ENCODE data around the gene ARHGAP25.

Gene ARHGAP25

DNA sequence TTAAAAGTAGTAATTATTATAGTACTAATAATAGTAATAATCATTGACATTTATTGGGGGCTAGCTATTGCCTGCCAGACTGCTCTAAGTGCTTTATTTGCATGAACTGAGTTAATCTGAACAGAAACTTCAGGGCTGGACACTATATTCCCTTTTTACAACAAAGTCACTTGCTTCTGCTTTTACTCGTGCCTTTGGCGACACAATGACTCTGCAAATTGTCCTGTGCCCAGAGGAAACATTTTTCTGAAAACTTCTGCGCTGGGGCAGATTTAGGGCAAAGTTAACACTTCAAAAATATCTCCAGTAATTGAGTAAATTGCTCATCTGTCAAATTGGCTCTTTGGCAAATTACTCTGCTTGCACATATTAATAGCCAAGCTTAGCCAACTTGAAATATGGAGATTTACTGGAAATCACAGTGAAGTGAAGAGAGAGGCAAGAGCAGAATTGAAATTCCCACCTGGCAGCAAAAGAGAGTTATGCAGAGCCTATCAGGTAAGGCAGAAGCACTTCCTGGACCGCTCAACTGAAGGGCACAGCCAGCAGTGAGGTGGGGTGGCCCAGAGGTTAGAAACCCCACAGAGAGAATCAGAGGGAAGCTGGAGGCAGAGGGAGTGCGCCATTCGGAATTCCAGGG is 100.2 kb downstream of the ARHGAP25 start:
- DNase-seq (ENCODE audit: low read depth) = no peak

- no peak for DNase-seq (ENCODE audit: low read depth)
Measured at GRCh38 chr2:68835621-68836020, 101.0 kb downstream of the ARHGAP25 start.

- DNase-seq (ENCODE audit: low read depth) = no peak
Measured at GRCh38 chr2:68837164-68837860, 102.7 kb downstream of the ARHGAP25 start.

DNA sequence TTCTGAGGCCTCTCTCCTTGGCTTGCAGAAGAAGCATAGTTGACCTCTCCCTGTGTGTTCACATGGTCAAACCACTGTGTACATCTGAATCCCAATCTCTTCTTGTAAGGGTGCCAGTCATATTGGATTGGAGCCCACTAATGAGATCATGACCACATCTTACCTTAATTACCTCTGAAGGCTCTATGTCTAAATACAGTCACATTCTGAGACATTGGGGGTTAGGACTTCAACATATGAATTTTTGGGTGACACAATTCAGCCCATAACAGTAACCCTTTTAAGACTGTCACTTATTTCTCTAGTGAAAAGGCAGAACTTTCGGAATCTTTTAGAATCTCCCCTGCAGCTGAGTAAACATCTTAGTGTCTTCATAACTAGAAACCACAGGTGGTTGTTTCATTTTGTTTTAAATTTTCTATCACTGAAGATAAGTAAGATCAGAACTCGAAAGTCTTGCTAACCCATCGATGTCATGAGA is 103.3 kb downstream of the ARHGAP25 start:
- DNase-seq (ENCODE audit: low read depth) = no peak

- no peak for DNase-seq (ENCODE audit: low read depth)
Measured at GRCh38 chr2:68838641-68839040, 104.0 kb downstream of the ARHGAP25 start.

DNA sequence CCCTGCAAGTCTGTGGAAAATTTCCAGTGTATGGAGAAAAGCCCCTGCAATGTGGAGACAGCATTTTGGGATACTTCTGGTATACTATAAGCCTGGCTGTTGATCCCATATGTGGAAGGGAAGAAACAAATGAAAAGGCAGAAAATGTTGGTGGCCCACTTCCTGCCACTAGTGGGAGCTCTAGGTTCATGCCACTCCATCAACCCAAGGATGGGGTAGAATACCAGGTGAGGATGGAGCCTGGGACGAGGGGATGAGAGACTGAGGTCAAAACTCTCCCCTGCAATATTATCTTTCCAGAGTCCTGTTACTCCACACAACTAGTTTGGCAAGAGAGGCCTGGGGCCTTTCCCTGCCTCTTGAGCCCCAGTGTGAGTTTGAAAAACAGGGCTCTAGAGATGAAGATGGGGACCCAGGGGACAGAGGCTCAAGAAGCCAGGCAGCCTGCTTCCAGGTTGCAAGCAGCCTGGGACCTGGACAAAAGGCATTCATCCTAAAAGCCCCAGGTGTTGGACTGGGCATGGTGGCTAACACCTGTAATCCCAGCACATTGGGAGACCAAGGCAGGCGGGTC is 104.7 kb downstream of the ARHGAP25 start:
- no peak for DNase-seq (ENCODE audit: low read depth)

GRCh38 chr2:68845043-68845442 is 110.4 kb downstream of the ARHGAP25 start:
- no peak for DNase-seq (ENCODE audit: low read depth)

DNA sequence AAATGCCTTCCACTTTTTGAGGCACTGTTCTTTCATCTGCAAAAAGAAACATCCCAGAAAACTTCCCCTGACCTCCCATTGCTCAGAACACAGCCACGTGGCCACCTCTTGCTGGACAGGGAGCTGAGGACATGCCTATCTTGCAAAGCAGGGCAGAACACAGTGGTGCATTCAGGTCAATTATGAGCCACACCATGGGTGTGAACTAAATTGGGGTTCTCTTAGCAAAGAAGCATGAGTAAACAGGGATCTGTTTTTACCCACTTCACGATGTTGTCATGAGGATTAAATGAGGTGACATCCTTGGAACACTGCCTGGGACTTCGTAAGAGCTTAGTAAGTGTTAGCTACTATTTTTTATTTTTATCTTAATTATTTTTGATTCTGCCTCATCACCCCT is 111.5 kb downstream of the ARHGAP25 start:
- DNase-seq (ENCODE audit: low read depth) = no peak

GRCh38 chr2:68847751-68848150 is 113.1 kb downstream of the ARHGAP25 start:
- no peak for DNase-seq (ENCODE audit: low read depth)

DNA sequence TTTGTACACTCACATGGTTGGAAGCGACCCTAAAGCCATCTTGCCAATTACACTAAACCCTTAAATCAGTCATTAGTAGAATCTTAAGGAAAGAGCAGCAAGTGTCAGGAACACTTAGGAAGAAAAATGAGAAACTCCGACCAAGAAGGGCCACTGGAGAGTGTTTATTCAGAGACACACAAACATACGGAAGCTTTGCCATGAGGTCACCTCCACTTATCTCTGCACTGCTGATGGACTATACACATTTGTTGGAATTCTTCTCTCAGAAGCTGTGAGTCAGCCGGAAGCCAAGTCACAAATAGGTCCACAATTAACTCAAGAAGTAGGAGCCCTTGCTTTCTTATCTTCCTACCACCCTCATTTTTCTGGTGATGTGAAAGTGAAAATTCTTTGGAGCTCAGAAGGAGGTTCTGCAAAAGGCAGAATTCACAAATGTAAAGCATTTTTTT is 115.0 kb downstream of the ARHGAP25 start:
- no peak for DNase-seq (ENCODE audit: low read depth)

- no peak for DNase-seq (ENCODE audit: low read depth)
Measured at GRCh38 chr2:68850524-68850923, 115.9 kb downstream of the ARHGAP25 start.

DNA sequence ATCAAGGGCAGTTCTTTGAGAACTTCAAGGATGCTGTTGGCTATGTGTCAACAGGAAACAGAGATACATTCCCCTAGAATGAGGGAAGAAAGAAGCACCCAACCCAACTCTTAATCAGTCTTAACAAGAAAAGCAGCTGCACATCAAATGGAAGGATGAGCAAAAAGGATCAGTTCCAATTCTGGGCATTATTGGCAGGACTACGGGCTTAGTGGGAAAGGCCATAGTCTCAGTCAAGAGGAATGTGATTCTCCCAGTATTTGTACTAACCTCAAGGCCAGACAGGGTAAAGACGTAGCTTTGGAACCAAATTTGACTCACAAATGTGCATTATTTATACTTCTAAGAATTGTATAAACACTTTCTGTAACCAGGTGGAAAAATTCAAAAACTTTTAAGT is 118.4 kb downstream of the ARHGAP25 start:
- no peak for DNase-seq (ENCODE audit: low read depth)

- DNase-seq (ENCODE audit: low read depth) = no peak
Measured at GRCh38 chr2:68853915-68854314, 119.3 kb downstream of the ARHGAP25 start.

DNA sequence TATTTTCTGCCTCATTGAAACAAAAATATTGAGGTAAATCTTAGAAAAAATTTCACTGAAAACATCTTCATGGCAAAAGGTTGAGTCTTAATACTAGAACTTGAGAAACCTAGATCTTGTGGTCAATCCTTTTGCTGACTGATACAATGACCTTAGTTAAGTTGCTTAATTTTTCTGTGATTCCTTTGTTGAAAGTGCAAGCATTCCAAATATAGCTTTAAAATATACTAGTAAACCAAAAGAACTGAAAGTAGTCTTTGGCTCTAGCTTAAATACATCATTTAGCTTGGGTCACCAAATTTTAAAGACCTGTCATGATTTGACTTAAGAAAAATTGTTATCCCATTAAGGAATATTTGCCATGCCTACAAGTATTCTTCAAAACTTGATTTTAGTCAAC is 119.9 kb downstream of the ARHGAP25 start:
- DNase-seq (ENCODE audit: low read depth) = no peak

GRCh38 chr2:68855550-68855949 is 120.9 kb downstream of the ARHGAP25 start:
- no peak for DNase-seq (ENCODE audit: low read depth)

DNA sequence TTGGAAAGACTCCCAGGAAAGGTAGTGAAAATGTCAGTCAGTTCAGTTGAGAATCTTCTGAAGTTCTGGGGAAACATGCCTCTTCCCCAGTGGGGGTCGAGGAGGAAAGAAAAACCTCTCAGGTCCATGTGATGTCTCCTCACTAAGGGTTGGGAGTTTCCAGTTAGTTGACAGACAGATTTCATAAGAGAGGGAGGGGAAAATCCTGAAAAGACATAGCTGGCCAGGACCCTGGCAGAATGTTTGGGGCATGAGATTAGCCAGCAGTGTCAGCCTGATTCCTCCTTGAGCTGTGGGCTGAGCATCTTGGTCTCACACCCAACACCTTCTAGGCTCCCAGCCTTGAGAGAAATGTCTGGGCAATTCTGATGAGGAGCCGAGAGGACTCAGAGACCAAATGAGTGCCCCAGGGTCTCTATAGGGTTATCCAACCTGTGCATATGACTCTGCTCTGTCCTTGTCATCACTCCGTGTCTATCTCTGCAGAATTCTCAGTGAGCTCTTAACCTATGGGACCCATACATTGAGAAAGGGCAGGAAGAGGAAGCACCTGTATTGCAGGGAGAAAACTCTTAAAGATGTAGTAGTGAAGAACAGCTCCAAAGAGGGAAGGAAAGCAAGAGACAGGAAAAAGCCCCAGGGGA is 122.7 kb downstream of the ARHGAP25 start:
- DNase-seq (ENCODE audit: low read depth) = no peak

DNA sequence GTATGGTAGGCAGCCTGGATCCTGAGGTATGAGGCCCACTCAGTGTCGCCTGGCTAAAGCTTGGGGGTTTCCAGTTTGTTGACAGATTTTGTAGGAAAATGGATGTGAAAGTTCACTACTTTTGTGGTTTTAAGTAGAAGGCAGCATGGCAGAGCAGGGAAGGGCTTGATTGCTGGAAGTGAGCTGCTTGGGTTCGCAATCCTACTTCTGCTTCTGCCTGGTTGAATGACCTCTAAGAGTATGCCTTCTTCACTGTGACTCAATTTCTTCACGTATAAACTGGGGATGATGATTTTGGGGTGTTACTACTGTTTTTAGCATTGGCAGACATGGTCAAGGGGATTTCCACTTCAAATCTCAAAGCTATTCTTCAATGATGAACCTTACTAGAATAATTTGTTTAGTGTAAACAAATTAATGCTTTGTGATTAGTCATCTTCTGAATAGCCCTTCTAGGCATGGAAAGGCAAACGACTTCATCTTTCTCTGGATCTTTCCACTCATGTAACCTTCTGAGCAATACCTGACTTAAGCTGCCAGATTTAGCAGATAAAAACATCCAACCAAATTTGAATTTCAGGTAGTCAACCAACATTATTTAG is 123.3 kb downstream of the ARHGAP25 start:
- no peak for DNase-seq (ENCODE audit: low read depth)

DNA sequence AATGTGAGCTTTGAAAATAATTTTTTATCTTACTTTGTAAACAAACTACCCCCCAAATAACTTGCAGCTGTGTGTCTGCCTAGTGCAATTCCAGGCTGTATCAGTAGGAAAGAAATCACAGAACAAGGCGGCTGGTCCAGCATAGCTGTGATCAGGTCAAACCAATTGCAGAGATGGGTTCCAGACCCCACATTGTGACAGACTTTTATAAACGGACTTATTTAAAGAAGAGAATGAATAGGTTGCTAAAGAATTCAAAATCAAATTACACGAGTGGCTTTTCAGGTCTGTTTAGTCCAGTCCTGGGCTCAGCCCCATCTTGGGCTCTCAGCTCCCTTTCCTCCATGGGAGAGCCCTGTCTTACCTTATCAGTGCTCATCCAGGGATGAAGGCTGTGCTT is 125.5 kb downstream of the ARHGAP25 start:
- DNase-seq (ENCODE audit: low read depth) = no peak

GRCh38 chr2:68861330-68861729 is 126.7 kb downstream of the ARHGAP25 start:
- no peak for DNase-seq (ENCODE audit: low read depth)

DNA sequence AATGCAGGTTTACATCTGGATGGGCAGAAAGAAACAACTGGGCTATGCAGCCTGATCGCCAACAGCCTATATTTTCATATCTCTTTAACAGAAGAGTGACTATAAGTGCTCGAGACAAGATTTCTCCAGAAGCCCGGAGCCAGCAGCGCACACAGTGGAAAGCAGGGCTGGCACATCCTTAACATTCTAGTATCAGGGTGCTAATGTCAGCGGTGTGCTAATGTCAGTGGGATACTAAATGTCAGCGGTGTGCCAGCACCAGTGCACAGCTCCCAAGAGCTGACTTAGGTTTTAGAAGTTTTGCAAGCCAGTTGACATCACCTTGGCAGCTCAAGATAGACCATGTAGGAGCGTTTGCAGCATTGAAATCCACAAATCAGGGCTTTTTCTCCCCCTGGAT is 128.3 kb downstream of the ARHGAP25 start:
- no peak for DNase-seq (ENCODE audit: low read depth)

- DNase-seq (ENCODE audit: low read depth) = no peak
Measured at GRCh38 chr2:68863996-68864395, 129.4 kb downstream of the ARHGAP25 start.

DNA sequence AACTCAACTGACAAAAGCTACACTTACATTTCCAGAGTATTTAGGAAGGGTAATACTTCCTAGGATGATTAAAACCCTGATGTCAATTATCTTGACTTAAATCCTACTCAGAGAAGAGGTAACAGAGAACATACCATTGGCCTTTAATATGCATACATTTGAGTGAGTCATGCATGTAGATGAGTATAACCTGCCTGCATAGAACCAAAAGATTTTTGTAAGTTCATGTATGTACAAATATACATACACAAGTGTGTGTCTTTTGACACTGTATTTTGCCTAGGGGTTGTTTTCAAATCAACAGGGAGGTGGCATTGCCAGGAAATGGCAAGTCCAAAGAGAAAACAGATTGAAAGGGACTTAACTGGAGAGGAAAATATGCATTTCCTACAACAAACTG is 130.5 kb downstream of the ARHGAP25 start:
- DNase-seq (ENCODE audit: low read depth) = no peak
